Measurements from ENCODE around the gene XRCC5.

XRCC5 gene

DNA sequence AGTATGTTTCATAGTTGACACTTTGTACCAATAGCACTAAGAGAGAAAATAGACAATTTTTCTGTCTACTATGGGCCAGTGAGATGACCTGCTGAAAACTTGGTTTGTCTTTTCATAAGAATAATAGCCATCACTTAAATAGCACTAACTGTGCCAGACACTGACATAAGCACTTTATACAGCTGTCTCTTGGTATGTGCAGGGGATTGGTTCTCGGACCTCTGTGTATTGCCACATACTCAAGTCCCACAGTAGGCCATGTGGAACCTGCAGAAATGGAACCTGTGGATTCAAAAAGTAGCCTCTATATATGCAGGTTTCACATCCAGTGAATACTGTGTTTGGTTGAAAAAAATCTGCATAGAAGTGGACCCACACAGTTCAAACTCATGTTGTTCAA is 126.7 kb downstream of the XRCC5 start:
- DNase-seq, result no peak

DNA sequence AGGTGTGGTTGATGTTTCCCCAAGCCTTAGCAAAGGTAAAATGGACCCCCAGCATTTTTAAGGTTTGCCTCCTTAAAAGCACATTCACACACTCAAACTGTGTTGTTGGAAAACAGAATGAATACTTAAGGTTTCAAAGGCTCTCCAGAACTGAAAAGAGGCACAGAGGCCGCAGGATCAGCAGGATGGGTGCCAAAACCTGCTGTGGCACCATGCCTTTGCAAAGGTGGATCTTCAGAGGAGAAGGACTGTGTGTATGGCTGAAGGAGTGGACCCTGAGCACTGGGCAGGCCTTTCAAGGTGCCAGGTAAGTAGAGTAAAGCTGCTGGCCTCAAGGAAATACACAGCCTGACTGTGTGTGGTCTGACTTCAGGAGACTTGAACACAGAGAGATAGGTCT is 127.3 kb downstream of the XRCC5 start:
- peak; percentile 29 for DNase-seq

DNA sequence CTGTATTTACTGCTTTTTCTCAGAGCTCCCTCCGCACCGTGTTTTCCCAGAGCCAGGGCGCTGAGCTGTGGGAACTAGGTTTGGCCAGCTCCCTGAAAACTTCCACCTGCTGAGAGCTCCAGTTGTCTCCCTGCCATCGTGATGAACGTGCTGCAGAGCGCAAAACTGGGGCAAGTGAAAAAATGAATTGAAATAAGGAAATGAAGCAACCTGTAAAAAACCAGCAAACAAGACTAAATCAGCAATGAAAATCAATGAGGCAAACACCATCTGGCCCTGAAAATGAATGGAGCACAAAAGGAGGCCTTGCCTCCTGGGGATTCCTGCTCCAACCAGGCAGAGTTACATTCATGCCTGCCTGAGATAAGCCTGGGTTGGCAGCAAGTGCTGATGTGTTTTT is 133.2 kb downstream of the XRCC5 start:
- peak; percentile 37 for DNase-seq

DNA sequence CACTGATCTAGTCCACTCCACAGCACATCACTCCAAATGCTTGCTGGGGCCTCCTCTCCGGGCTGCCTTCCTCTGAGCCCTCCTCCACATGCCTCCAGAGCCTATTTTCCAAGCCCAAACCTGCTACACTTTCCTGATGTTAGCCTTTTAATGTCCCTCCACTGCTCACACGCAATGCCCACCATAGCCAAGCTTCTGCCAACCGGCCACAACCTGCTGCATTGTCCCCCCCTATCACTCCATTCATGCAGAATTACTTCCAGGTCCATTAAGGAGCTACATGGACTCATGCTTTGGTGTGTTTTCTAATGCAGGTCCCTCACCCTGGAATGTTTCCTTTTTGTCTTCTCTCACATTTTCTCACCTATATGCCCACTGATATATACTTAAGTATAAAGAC is 133.9 kb downstream of the XRCC5 start:
- peak; percentile 16 for DNase-seq

DNA sequence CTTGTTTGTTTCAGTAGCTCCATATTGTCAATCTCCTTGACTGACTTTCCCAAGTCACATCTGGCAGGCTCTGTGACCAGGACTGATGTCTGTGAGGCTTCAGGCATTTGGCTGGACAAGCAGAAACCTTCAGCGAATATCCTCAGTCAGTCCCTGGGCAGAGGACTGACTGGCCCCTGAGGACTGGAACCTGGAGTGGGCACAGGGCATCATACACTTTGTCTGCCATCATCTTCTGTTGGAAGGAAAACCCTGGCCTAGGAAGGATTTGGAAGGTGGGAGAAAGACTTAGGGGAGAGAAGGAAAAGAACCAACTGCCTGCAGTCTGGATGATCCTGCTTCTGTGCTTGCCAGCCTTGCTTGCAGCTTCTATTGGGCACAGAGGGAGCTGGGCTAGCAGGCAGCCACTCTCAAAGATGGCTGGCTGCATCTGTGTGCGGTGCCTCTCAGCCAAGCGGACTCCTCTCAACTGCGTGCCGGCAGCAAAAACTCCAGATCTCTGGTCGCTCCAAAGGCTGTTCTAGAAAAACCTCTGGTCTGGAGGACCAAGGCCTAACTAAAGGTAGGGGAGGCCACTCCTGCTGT is 136.3 kb downstream of the XRCC5 start:
- peak; percentile 29 for DNase-seq

DNA sequence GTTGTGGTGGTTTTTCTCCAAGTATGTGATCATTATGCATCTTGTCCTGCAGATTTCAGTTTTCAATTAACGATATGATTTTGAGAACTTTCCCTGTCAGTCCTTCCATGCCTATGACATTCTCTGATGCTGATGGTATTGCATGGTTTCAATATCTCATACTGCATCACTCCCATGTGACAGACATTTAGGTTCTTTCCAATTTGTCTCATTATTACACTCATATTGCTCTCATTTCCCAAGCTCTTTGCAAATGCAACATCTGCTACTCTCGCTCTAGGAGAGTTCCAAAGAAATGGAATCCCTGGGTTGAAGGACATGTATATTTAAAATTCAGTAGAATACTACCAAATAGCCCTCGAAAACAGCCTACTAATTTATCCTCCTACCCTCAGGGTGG is 137.6 kb downstream of the XRCC5 start:
- DNase-seq, result no peak

Measured in islet precursor cell (in vitro differentiated cells).